K562 (cell line): ENCODE results near the gene TEX35. TPM values are rescaled to one million over a fixed set of nuclear protein-coding genes. Genes with fewer than 3 reads are reported as not detected.

ENCODE experiments used
- BACH1 ChIP-seq: fragments of 200-800 bp; sonication (Bioruptor generic); IDR thresholded peaks from 2 replicates; pipeline ENCODE4 v1.6.1; 2016; ENCODE audit warnings: missing genetic modification characterization, missing compliant biosample characterization
- CBX2 ChIP-seq: fragments of 200-600 bp; sonication (generic); IDR thresholded peaks from one replicate; pipeline ENCODE4 v1.6.1; 2012; ENCODE audit warnings: mild to moderate bottlenecking, low read length, inconsistent platforms; ENCODE audit not compliant: insufficient read depth, poor library complexity, severe bottlenecking
- EHMT2 ChIP-seq: fragments of 450-650 bp; IDR thresholded peaks from 2 replicates; pipeline ENCODE4 v1.6.1; 2018; ENCODE audit warnings: antibody characterized with exemption
- ETV1 ChIP-seq: fragments of 450-650 bp; conservative IDR thresholded peaks from 2 replicates; pipeline ENCODE4 v1.6.1; 2016; ENCODE audit warnings: missing genetic modification characterization, control low read depth, low read depth, missing compliant biosample characterization
- FOSL1 ChIP-seq: fragments of 200-800 bp; sonication (Bioruptor generic); conservative IDR thresholded peaks from 2 replicates; pipeline ENCODE4 v1.6.1; 2016; ENCODE audit warnings: missing genetic modification characterization, missing compliant biosample characterization
- GABPA ChIP-seq: fragments of 200-800 bp; sonication (Bioruptor generic); conservative IDR thresholded peaks from 2 replicates; pipeline ENCODE4 v1.6.1; 2016; ENCODE audit warnings: low read depth, missing genetic modification characterization, missing compliant biosample characterization
- GABPB1 ChIP-seq: sonication (generic); formaldehyde crosslinking; IDR thresholded peaks from 2 replicates; pipeline ENCODE4 v1.8.0; 2022; ENCODE audit warnings: mild to moderate bottlenecking, missing genetic modification reagents
- KDM1A ChIP-seq, 2 experiments: fragments of 450-650 bp; IDR thresholded peaks; 2 replicates each; pipeline ENCODE4 v1.6.1; 2016; ENCODE audit warnings: mild to moderate bottlenecking in 2 of 2
- KLF10 ChIP-seq: fragments of 250-450 bp; sonication (Bioruptor Pico); IDR thresholded peaks from 2 replicates; pipeline ENCODE4 v1.6.1; 2021; ENCODE audit warnings: matching md5 sums
- KLF16 ChIP-seq: IDR thresholded peaks from 2 replicates; pipeline ENCODE4 v1.6.1; 2016; ENCODE audit warnings: antibody characterized with exemption
- KLF6 ChIP-seq: fragments of 250-450 bp; sonication (Bioruptor Pico); IDR thresholded peaks from 2 replicates; pipeline ENCODE4 v1.4.0; 2020; ENCODE audit warnings: mild to moderate bottlenecking, moderate library complexity, borderline replicate concordance
- NR1H2 ChIP-seq: sonication (generic); formaldehyde crosslinking; IDR thresholded peaks from 2 replicates; pipeline ENCODE4 v1.4.0; 2020; ENCODE audit warnings: mild to moderate bottlenecking, missing genetic modification reagents
- NUFIP1 ChIP-seq: fragments of 450-650 bp; IDR thresholded peaks from 2 replicates; pipeline ENCODE4 v1.6.1; 2018; ENCODE audit not compliant: partially characterized antibody
- PHF8 ChIP-seq: fragments of 200-600 bp; sonication (generic); IDR thresholded peaks from 2 replicates; pipeline ENCODE4 v1.6.1; 2012; ENCODE audit warnings: mixed run types, mild to moderate bottlenecking, inconsistent platforms, low read length, moderate library complexity, borderline replicate concordance
- PTRF ChIP-seq: fragments of 450-650 bp; IDR thresholded peaks from 2 replicates; pipeline ENCODE4 v1.6.1; 2016; ENCODE audit warnings: mild to moderate bottlenecking, missing genetic modification characterization, missing compliant biosample characterization
- STAT5A ChIP-seq: IDR thresholded peaks from 2 replicates; pipeline ENCODE4 v1.6.1; 2012; ENCODE audit warnings: low read length, inconsistent platforms, borderline replicate concordance
- TCFL5 ChIP-seq: fragments of 250-450 bp; sonication (Bioruptor Pico); conservative IDR thresholded peaks from 2 replicates; pipeline ENCODE4 v1.6.1; 2021; ENCODE audit warnings: mild to moderate bottlenecking, moderate library complexity, matching md5 sums
- ZNF695 ChIP-seq: fragments of 450-650 bp; formaldehyde crosslinking; IDR thresholded peaks from 2 replicates; pipeline ENCODE4 v1.4.0; 2020; ENCODE audit warnings: mild to moderate bottlenecking, moderate library complexity
- polyA plus RNA-seq, 8 experiments: library from polyadenylated mRNA; depleted of rRNA in 4 of 8; stranded (reverse) in 5 of 8; unstranded in 3 of 8; fragments of >200 nt; fragmentation: Nextera tagmentation in 2 of 8; fragmentation: Illumina TruSeq in 1 of 8; extraction: Ambion mirVana in 2 of 8; extraction: Trizol in 1 of 8; gene quantifications; 2 replicates each; pipeline versions ENCODE4 v1.2.1 to v1.2.3, GENCODE V29; 2011 to 2014; ENCODE audit warnings: inconsistent platforms in 1 of 8, missing spikeins in 1 of 8
- total RNA-seq, 7 experiments: library from RNA; depleted of rRNA in 6 of 7; stranded (reverse); fragments of >200 nt in 6 of 7; fragmentation: Illumina TruSeq in 2 of 7; extraction: Trizol in 2 of 7; gene quantifications; 2 replicates each; pipeline versions ENCODE4 v1.2.1 to v1.2.3, GENCODE V29; 2011 to 2021; ENCODE audit warnings: low replicate concordance in 1 of 7
- TF ChIP-seq, protein P1 (sequence below): fragments of 250-450 bp; sonication (Bioruptor Pico); IDR thresholded peaks from 2 replicates; pipeline ENCODE4 v1.8.0; 2021; ENCODE audit warnings: mild to moderate bottlenecking, moderate library complexity
- TF ChIP-seq, protein P2 (sequence below): fragments of 250-450 bp; sonication (Bioruptor Pico); IDR thresholded peaks from 2 replicates; pipeline ENCODE4 v1.8.0; 2021; ENCODE audit warnings: borderline replicate concordance, mild to moderate bottlenecking, moderate library complexity; ENCODE audit not compliant: poor library complexity, severe bottlenecking
- TF ChIP-seq, protein P3 (sequence below): sonication (generic); formaldehyde crosslinking; IDR thresholded peaks from 2 replicates; pipeline ENCODE4 v1.8.0; 2022; ENCODE audit warnings: missing genetic modification reagents, mild to moderate bottlenecking, borderline replicate concordance
- TF ChIP-seq, protein P4 (sequence below): fragments of 250-450 bp; sonication (Bioruptor Pico); IDR thresholded peaks from 2 replicates; pipeline ENCODE4 v1.4.0; 2020; ENCODE audit warnings: mild to moderate bottlenecking, moderate library complexity
- TF ChIP-seq, protein P5 (sequence below): fragments of 450-650 bp; IDR thresholded peaks from 2 replicates; pipeline ENCODE4 v1.6.1; 2014; ENCODE audit warnings: low read depth, mild to moderate bottlenecking, moderate library complexity, borderline replicate concordance

TEX35 gene
- total and polyA plus RNA-seq, 9 of the 15 experiments (the other 6 are each of a cell fraction or from before 2014, with no cell fraction given): not detected

DNA sequence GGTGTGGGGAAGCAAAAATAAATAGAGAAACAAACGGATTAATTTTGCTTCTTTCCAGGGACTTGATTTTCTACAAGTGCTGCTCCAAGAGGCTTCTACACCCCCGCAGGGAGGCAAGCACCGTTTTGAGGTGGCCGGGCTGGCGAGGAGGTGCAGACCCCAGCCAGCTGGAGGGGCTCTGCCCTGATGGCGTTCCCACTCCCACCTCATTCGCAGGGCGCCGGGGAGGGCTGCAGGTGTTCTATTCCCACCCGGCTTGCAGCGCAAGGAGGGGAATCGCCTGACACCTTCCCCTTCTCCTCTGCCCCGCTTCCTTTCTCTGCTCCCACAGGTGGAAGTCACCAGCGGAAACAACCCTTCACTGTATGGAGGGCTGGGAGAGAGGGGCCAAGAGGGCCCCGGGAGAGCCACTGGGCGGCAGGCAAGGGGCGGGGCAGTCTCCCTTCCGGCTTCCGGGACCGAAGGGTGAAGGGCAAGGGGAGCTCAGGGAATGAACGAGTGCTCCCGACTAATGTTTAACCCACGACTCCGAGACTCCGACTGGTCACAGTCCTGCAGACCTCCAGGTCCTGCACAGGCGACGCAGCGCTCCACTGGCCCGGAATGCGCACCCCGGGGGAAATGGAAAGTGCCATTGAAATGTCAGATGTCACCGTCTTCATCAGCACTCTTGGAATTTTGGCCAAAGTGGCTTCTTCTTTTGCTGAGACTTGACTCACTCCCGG, 29.1 kb downstream of the TEX35 start (continued):
- TF ChIP-seq, protein P1, sequence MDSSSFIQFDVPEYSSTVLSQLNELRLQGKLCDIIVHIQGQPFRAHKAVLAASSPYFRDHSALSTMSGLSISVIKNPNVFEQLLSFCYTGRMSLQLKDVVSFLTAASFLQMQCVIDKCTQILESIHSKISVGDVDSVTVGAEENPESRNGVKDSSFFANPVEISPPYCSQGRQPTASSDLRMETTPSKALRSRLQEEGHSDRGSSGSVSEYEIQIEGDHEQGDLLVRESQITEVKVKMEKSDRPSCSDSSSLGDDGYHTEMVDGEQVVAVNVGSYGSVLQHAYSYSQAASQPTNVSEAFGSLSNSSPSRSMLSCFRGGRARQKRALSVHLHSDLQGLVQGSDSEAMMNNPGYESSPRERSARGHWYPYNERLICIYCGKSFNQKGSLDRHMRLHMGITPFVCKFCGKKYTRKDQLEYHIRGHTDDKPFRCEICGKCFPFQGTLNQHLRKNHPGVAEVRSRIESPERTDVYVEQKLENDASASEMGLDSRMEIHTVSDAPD (CRISPR knock-in tag): no peak
- TF ChIP-seq STAT5A (no peak), EHMT2 (no peak), GABPB1 (peak; percentile 39; the same call in 1 of the 2 replicates), FOSL1 (no peak), PTRF (tag) (no peak), GABPA (tag) (peak; percentile 67), PHF8 (peak; percentile 7; the same call in 1 of the 2 replicates), KLF6 (CRISPR knock-in tag) (no peak), KLF16 (no peak), NR1H2 (CRISPR knock-in tag) (no peak), NUFIP1 (no peak), ZNF695 (no peak), KLF10 (CRISPR knock-in tag) (no peak), CBX2 (no peak), TCFL5 (CRISPR knock-in tag) (no peak), KDM1A (IDR thresholded peaks at IDR 0.05) (no peak), BACH1 (no peak), ETV1 (tag) (peak; percentile 60)
- TF ChIP-seq, protein P2, sequence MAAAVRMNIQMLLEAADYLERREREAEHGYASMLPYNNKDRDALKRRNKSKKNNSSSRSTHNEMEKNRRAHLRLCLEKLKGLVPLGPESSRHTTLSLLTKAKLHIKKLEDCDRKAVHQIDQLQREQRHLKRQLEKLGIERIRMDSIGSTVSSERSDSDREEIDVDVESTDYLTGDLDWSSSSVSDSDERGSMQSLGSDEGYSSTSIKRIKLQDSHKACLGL: no peak
- TF ChIP-seq, protein P3, sequence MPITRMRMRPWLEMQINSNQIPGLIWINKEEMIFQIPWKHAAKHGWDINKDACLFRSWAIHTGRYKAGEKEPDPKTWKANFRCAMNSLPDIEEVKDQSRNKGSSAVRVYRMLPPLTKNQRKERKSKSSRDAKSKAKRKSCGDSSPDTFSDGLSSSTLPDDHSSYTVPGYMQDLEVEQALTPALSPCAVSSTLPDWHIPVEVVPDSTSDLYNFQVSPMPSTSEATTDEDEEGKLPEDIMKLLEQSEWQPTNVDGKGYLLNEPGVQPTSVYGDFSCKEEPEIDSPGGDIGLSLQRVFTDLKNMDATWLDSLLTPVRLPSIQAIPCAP (CRISPR knock-in tag): no peak
- TF ChIP-seq, protein P4, sequence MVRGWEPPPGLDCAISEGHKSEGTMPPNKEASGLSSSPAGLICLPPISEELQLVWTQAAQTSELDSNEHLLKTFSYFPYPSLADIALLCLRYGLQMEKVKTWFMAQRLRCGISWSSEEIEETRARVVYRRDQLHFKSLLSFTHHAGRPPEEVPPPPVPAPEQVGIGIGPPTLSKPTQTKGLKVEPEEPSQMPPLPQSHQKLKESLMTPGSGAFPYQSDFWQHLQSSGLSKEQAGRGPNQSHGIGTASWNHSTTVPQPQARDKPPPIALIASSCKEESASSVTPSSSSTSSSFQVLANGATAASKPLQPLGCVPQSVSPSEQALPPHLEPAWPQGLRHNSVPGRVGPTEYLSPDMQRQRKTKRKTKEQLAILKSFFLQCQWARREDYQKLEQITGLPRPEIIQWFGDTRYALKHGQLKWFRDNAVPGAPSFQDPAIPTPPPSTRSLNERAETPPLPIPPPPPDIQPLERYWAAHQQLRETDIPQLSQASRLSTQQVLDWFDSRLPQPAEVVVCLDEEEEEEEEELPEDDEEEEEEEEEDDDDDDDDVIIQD (CRISPR knock-in tag): no peak
- TF ChIP-seq, protein P5, sequence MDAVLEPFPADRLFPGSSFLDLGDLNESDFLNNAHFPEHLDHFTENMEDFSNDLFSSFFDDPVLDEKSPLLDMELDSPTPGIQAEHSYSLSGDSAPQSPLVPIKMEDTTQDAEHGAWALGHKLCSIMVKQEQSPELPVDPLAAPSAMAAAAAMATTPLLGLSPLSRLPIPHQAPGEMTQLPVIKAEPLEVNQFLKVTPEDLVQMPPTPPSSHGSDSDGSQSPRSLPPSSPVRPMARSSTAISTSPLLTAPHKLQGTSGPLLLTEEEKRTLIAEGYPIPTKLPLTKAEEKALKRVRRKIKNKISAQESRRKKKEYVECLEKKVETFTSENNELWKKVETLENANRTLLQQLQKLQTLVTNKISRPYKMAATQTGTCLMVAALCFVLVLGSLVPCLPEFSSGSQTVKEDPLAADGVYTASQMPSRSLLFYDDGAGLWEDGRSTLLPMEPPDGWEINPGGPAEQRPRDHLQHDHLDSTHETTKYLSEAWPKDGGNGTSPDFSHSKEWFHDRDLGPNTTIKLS: no peak
